GM19043 (cell line): ENCODE results near the gene TRIP6.
"Not testable (repeated sequence)": the region's sequence is repeated elsewhere in the genome, so short reads cannot be mapped to it uniquely, and the experiment has no call there.

Experiments used
- ATAC-seq: cut with Tn5 transposase; IDR thresholded peaks from one replicate; pipeline ENCODE4 v1.9.1; 2021; ENCODE audit warnings: low read depth; ENCODE audit not compliant: unreplicated experiment

Gene TRIP6

DNA sequence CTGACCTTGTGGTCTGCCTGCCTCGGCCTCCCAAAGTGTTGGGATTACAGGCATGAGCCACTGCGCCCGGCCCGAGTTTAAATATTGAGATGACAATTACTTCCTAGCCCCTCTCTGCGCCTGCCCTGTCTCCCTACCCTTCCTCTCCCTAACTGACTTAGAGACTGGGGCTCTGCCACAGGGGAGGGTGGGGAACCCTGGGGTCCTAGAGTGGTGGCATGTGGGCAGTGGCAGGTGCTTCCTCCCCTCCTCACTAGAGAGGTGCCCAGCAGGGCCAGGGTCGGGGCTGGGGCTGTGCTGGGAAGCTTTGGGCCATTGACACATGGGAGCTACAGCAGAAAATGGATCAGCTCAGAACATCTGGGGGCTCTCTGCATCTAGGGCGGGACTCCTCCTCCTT is 35.5 kb downstream of the TRIP6 start:
- no peak for ATAC-seq

DNA sequence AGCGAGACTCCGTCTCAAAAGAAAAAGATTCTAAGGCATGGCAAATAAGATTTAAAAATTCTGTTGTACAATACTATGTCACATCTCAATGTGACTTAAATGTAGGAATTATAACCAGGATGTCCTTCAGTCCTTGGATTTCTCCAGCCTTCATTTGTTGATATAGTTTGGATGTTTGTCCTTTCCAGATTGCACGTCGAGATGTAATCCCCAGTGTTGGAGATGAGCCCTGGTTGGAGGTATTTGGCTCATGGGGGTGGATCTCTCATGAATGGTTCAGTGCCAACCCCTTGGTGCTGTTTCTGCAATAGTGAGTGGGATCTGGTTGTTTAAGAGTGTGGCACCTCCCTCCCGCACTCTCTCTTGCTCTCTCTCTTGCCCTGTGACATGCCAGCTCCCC is 41.3 kb downstream of the TRIP6 start:
- no peak for ATAC-seq

DNA sequence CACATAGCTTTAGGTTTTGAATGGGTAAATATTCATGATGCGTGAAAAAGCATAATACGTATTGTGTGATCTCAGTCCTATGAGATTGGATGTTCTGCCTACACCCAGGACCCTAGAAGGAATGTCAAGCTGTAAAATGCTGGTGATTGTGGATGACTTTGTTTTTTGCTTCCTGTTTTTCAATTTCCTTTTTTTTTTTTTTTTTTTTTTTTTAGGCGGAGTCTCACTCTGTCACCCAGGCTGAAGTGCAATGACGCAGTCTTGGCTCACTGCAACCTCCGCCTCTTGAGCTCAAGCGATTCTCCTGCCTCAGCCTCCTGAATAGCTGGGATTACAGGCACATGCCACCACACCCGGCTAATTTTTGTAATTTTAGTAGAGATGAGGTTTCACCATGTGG is 43.3 kb downstream of the TRIP6 start:
- not testable (repeated sequence) for ATAC-seq

DNA sequence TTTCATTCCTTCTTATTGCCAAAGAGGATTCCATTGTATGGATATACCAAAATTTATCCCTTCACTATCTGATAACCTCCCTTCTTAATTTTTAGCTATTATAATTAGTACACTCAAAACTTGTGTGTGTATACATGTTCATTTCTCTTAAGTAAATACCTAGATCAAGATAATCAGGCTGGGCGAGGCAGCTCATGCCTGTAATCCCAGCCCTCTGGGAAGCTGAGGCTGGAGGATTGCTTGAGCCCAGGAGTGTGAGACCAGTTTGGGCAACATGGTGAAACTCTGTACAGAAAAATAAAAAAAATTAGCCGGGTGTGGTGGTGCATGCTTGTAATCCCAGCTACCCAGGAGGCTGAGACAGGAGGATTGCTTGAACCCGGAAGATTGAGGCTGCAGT is 44.3 kb downstream of the TRIP6 start:
- no peak for ATAC-seq

DNA sequence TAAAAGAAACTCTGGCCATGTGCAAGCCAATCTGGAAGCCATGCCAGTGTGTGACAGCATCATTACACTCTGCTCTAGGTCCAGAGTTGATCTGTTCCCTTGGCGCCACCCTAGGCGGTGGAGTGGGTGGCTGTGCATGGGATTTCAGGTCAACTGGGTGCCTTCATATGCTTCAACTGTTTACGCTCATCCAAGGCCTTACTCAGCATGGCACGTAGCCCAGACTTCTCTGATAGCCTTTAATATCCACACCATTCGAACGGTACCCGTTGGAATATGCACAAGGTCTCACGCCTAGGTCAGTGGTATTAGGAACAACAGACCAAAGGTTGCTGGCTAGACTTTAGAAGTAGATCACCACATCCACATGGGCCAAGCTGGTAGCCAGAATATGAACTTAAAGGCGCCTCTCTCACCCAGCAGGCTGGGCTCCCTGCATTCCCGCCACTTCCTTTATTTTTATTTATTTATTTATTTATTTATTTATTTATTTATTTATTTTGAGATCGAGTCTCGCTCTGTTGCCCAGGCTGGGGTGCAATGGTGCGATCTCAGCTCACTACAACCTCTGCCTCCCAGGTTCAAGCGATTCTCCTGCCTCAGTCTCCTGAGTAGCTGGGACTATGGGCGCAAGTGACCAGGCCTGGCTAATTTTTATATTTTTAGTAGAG is 47.2 kb downstream of the TRIP6 start:
- ATAC-seq: no peak

DNA sequence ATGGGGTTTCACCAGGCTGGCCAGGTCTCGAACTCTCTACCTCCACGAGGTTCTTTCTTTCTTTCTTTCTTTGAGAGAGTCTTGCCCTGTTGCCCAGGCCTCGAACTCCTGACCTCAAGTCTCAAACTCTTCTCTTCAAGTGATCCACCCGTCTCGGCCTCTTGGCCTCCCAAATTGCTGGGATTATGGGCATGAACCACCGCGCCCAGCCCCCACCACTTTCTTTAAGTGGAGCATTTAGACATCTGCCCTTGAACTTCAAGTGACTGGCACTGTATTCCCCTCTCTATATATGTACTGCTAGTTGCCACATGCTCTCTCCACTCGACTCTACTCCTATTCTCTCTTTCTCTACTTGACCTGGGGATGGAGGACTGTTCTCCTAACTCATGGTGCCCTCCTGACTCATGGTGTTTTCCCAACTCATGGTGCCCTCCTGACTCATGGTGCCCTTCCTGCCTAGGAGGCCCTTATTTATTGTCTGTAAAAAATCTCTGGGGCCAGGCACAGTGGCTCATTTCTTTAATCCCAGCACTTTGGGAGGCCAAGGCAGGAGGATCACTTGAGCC is 47.8 kb downstream of the TRIP6 start:
- no peak for ATAC-seq

DNA sequence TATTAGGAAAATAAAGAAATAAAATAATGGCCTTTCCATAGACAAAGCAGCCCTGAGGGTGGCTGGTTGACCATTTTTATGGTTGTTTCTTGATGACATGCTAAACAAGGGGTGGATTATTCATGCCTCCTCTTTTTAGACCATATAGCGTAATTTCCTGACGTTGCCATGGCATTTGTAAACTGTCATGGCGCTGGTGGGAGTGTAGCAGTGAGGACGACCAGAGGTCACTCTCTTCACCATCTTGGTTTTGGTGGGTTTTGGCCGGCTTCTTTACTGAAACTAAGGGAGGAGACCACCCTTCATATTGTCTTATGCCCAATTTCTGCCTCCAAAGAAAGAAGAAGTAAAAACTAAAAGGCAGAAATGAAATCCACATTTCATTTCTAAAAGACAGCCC is 52.1 kb downstream of the TRIP6 start:
- not testable (repeated sequence) for ATAC-seq

DNA sequence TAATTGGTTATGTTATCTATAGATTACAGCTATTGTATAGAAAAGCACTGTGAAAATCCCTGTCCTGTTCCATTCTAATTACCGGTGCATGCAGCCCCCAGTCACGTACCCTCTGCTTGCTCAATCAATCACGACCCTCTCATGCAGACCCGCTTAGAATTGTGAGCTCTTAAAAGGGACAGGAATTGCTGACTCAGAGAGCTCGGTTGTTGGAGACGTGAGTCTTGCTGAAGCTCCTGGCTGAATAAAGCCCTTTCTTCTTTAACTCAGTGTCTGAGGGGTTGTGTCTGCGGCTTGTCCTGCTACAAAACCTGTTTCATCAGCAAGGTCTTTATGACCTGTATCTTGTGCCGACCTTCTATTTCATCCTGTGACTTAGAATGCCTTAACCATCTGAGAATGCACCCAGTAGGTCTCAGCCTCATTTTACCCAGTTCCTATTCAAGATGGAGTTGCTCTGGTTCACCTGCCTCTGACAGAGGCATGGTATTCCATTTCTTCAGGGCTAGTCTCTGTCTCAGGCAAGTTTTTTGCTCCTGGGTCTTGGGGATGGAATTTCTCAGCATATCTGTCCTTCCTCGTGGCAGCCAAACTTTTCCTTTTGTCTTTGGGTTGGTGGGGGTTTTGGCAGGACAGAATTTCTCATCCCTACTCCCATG is 52.7 kb downstream of the TRIP6 start:
- not testable (repeated sequence) for ATAC-seq

DNA sequence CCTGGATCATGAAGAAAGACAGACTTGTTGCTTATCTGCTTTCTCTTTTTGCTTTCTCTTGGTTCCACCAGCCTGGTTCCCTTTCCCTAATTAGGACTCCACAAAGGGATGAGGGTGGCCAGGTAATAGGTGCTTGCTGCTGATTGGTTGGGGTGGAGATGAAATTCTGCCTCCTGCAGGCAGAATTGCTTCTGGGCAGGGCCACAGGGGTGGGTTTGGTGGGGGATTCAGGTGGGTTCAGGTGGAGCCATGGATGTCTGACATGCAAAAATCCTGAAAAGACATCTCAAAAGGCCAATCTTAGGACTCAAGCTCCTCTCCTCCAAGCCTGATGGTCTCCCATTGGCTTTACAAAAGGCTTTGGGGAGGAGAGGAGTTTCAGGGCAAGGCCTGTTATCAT is 53.9 kb downstream of the TRIP6 start:
- ATAC-seq: no peak
